Neuronal stem cell (in vitro differentiated cells): ENCODE data around the gene C16orf46.

Experiments
- DNase-seq: peaks from one replicate; pipeline ENCODE4 v3.0.0-alpha.2; 2013; ENCODE audit warnings: low spot score
- H2AFZ ChIP-seq: one replicate; pipeline ENCODE4 v1.6.1; 2013; ENCODE audit warnings: mild to moderate bottlenecking, low read length, inconsistent platforms
- H2AK5ac ChIP-seq: 2 replicates; pipeline ENCODE4 v1.6.1; 2013; ENCODE audit warnings: low read depth, mild to moderate bottlenecking, inconsistent platforms, low read length, moderate library complexity, mixed read lengths
- H2BK120ac ChIP-seq: 2 replicates; pipeline ENCODE4 v1.6.1; 2013; ENCODE audit warnings: low read depth, mild to moderate bottlenecking, inconsistent platforms, low read length, moderate library complexity, mixed read lengths
- H2BK12ac ChIP-seq: one replicate; pipeline ENCODE4 v1.6.1; 2013; ENCODE audit warnings: low read length, inconsistent platforms
- H2BK15ac ChIP-seq: 2 replicates; pipeline ENCODE4 v1.6.1; 2013; ENCODE audit warnings: mild to moderate bottlenecking, low read length, inconsistent platforms, mixed read lengths
- H2BK5ac ChIP-seq: one replicate; pipeline ENCODE4 v1.6.1; 2013; ENCODE audit warnings: inconsistent platforms, mild to moderate bottlenecking, low read length, moderate library complexity
- H3K14ac ChIP-seq: one replicate; pipeline ENCODE4 v1.6.1; 2013; ENCODE audit warnings: low read length, inconsistent platforms
- H3K18ac ChIP-seq: 2 replicates; pipeline ENCODE4 v1.6.1; 2013; ENCODE audit warnings: low read length, inconsistent platforms
- H3K23ac ChIP-seq: 2 replicates; pipeline ENCODE4 v1.6.1; 2013; ENCODE audit warnings: low read depth, mild to moderate bottlenecking, mixed read lengths, low read length, inconsistent platforms; ENCODE audit not compliant: poor library complexity
- H3K27ac ChIP-seq: replicated peaks from 3 replicates; pipeline ENCODE4 v1.5.1; 2013; ENCODE audit warnings: low read length, inconsistent platforms
- H3K27me3 ChIP-seq, 3 experiments: 2 replicates each; pipeline ENCODE4 v1.6.1; 2013; ENCODE audit warnings: low read length in 3 of 3, mild to moderate bottlenecking in 2 of 3, inconsistent platforms in 1 of 3, low read depth in 1 of 3, mixed read lengths in 1 of 3, moderate library complexity in 1 of 3; ENCODE audit not compliant: control insufficient read depth in 3 of 3, insufficient read depth in 3 of 3
- H3K36me3 ChIP-seq, 2 donors: replicated peaks in 1 of 2; 2 replicates each; pipeline ENCODE4 v1.6.1; 2013; ENCODE audit warnings: low read length in 2 of 2; ENCODE audit not compliant: control insufficient read depth in 2 of 2, insufficient read depth in 2 of 2
- H3K4ac ChIP-seq: 2 replicates; pipeline ENCODE4 v1.6.1; 2013; ENCODE audit warnings: inconsistent platforms, mild to moderate bottlenecking, low read length, moderate library complexity
- H3K4me1 ChIP-seq, 2 donors: 1 replicate in 1 of 2; 2 replicates in 1 of 2; pipeline ENCODE4 v1.6.1; 2013; ENCODE audit warnings: low read length in 2 of 2, low read depth in 1 of 2; ENCODE audit not compliant: control insufficient read depth in 2 of 2, insufficient read depth in 1 of 2
- H3K4me2 ChIP-seq: one replicate; pipeline ENCODE4 v1.6.1; 2013; ENCODE audit warnings: mild to moderate bottlenecking, low read length, inconsistent platforms; ENCODE audit not compliant: insufficient read depth, poor library complexity, severe bottlenecking
- H3K4me3 ChIP-seq, 2 donors: 2 replicates each; pipeline ENCODE4 v1.5.1; 2013; ENCODE audit warnings: low read length in 2 of 2, mild to moderate bottlenecking in 2 of 2, inconsistent platforms in 1 of 2, moderate library complexity in 1 of 2
- H3K79me1 ChIP-seq: one replicate; pipeline ENCODE4 v1.6.1; 2013; ENCODE audit warnings: low read depth, mild to moderate bottlenecking, inconsistent platforms, low read length, moderate library complexity
- H3K9ac ChIP-seq: one replicate; pipeline ENCODE4 v1.6.1; 2013; ENCODE audit warnings: mild to moderate bottlenecking, low read depth, low read length, inconsistent platforms; ENCODE audit not compliant: poor library complexity
- H3K9me3 ChIP-seq, 2 donors: replicated peaks in 1 of 2; 2 replicates each; pipeline versions ENCODE3 to v1.6.1; 2013; ENCODE audit warnings: low read length in 2 of 2, mild to moderate bottlenecking in 2 of 2, inconsistent platforms in 1 of 2, low read depth in 1 of 2, mixed read lengths in 1 of 2, moderate library complexity in 1 of 2; ENCODE audit not compliant: control insufficient read depth in 2 of 2, insufficient read depth in 1 of 2
- H4K8ac ChIP-seq: one replicate; pipeline ENCODE4 v1.6.1; 2013; ENCODE audit warnings: low read depth, mild to moderate bottlenecking, inconsistent platforms, low read length, moderate library complexity
- H4K91ac ChIP-seq: one replicate; pipeline ENCODE4 v1.6.1; 2013; ENCODE audit warnings: low read length, low read depth, mild to moderate bottlenecking, inconsistent platforms; ENCODE audit not compliant: poor library complexity
- WGBS, 2 donors: extraction: QIAGEN DNeasy Blood & Tissue Kit; methylation state at CpG; one replicate each; pipeline ENCODE4 v1.1.7; 2013; ENCODE audit warnings: missing lambda C conversion rate in 2 of 2, mixed read lengths in 1 of 2; ENCODE audit not compliant: insufficient read length in 2 of 2, insufficient replicate concordance in 1 of 2; ENCODE audit errors: extremely low coverage in 2 of 2; 5-methylcytosine and 5-hydroxymethylcytosine counted together

Gene C16orf46

DNA sequence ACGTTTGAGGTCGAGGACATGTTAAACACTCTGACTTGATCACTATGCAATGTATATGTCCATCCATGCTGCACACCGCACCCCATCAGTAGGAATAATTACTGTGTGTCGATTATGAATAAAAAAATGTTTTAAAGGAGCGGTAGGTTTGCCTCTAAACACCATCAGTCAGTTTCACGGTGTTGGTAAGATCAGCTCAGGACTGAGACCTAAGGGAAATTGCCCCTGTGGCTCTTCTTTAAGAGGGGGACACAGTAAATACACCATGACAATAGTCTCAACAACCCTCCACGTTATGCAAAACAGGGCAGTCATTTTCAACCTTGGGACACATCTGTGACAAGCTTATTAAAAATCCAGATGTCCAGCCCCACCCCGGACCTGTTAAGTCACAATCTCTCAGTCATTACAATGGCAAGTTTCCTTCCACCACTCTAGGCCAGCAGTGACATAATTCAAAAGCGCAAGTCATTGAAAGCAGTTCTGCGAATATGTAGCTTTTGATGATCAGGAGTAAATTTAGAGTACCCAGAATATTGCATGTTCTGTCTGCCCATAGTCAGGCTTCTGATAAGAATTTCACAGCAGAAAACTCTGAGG, 40.2 kb downstream of the C16orf46 start:
- Histone ChIP-seq H3K4me1 (peaks cover 5 to 17% of the 10 kb centered on the region in 2 donors), H3K27ac (no peak overlapping the region)
- no CpG with 5 or more reads among the region's 10 CpGs for WGBS, 2 donors

GRCh38 chr16:81035975-81036750, 40.9 kb downstream of the C16orf46 start:
- Histone ChIP-seq H3K4me2 (peak overlapping the region; percentile 68), H4K91ac (no peak overlapping the region), H3K27ac (peak overlapping the region; percentile 40), H2BK12ac (no peak overlapping the region), H3K27me3 (no peaks in the 10 kb centered on the region), H3K4me3 (peak overlapping the region; percentile 89 to 100), H2BK5ac (no peak overlapping the region), H2BK15ac (no peak overlapping the region), H2BK120ac (no peak overlapping the region), H3K14ac (peak overlapping the region; percentile 92), H4K8ac (no peak overlapping the region), H3K4me1 (peaks cover 5 to 11% of the 10 kb centered on the region in 2 donors), H3K18ac (peak overlapping the region; percentile 97), H3K23ac (peak overlapping the region; percentile 69), H2AK5ac (no peak overlapping the region), H3K9ac (peak overlapping the region; percentile 97), H3K4ac (no peak overlapping the region), H2AFZ (peak overlapping the region; percentile 88), H3K9me3 (no peaks in the 10 kb centered on the region), H3K79me1 (no peaks in the 10 kb centered on the region), H3K36me3 (peaks cover 2 to 38% of the 10 kb centered on the region in 2 donors)
- DNase-seq = peak; percentile 17
- WGBS, 2 donors = no CpG with 5 or more reads among the region's 80 CpGs

More for the DNA sequence above, 40.2 kb downstream of the C16orf46 start:
- H4K91ac ChIP-seq = no peak overlapping the region
- no peaks in the 10 kb centered on the region for H3K79me1 ChIP-seq
- H2BK120ac ChIP-seq = no peak overlapping the region
- no peak overlapping the region for H2AK5ac ChIP-seq
- no peak overlapping the region for H2AFZ ChIP-seq
- H3K27me3 ChIP-seq = no peaks in the 10 kb centered on the region
- H3K4me3 ChIP-seq = peak overlapping the region; percentile 89 to 100
- no peak overlapping the region for H2BK5ac ChIP-seq
- H3K4ac ChIP-seq = no peak overlapping the region
- H3K9ac ChIP-seq = peak overlapping the region; percentile 80
- no peak overlapping the region for H4K8ac ChIP-seq
- no peak for DNase-seq
- H3K23ac ChIP-seq = no peak overlapping the region
- H2BK12ac ChIP-seq = no peak overlapping the region
- no peak overlapping the region for H3K14ac ChIP-seq
- no peaks in the 10 kb centered on the region for H3K9me3 ChIP-seq
- peaks cover 6 to 45% of the 10 kb centered on the region in 2 donors for H3K36me3 ChIP-seq
- no peak overlapping the region for H3K18ac ChIP-seq
- peak overlapping the region; percentile 68 for H3K4me2 ChIP-seq
- H2BK15ac ChIP-seq = no peak overlapping the region

DNA sequence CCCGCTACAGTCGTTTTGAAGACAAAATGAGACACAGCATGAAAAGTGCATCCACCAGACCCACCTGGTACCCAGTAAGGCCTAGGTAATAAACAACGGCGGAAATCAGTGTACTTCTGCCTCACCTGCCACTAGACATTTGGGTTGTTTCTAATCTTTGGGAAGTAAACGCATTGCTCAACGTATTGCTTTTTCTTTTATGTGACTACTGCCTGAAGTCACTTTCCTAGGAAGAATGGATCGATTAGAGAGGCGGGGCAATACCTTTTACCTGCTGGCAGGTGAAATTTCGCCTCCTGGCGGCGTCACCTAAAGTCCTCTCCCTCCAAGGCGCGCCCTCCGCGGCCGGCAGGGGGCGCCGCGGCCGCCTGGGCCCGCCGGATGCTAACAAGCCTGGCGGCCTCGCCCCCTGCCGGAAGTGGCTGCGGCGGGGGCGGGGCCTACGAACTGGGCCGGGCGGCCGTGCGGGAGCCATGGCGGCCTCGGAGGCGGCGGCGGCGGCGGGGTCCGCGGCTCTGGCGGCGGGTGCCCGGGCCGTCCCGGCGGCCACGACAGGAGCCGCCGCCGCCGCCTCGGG, 41.6 kb downstream of the C16orf46 start, which contains the start of gene ATMIN:
TSS of gene ATMIN (plus strand) at position 445 of the 577 bp plus-strand sequence. CDS start at position 474, 29 bp downstream.
- peak within 1 kb of the TSS; percentile 97 for H3K9ac ChIP-seq
- no peak within 1 kb of the TSS for H2BK5ac ChIP-seq
- H4K91ac ChIP-seq = no peak within 1 kb of the TSS
- peak within 1 kb of the TSS; percentile 68 for H3K4me2 ChIP-seq
- H3K79me1 ChIP-seq = no peaks in the 10 kb centered on the region
- H3K4ac ChIP-seq = no peak within 1 kb of the TSS
- no CpG with 5 or more reads among the region's 54 CpGs for WGBS, 2 donors
- peak within 1 kb of the TSS; percentile 40 for H3K27ac ChIP-seq
- no peak within 1 kb of the TSS for H2BK120ac ChIP-seq
- H3K14ac ChIP-seq = peak within 1 kb of the TSS; percentile 92
- no peak within 1 kb of the TSS for H2BK15ac ChIP-seq
- H3K4me3 ChIP-seq = peak within 1 kb of the TSS; percentile 89 to 100
- no peak within 1 kb of the TSS for H4K8ac ChIP-seq
- H2AFZ ChIP-seq = peak within 1 kb of the TSS; percentile 88
- H3K4me1 ChIP-seq = peaks cover 5 to 9% of the 10 kb centered on the region in 2 donors
- H2BK12ac ChIP-seq = no peak within 1 kb of the TSS
- H2AK5ac ChIP-seq = no peak within 1 kb of the TSS
- no peaks in the 10 kb centered on the region for H3K9me3 ChIP-seq
- DNase-seq = peak; percentile 89
- peak within 1 kb of the TSS; percentile 97 for H3K18ac ChIP-seq
- H3K27me3 ChIP-seq = no peaks in the 10 kb centered on the region
- peaks cover 2 to 31% of the 10 kb centered on the region in 2 donors for H3K36me3 ChIP-seq
- peak within 1 kb of the TSS; percentile 69 for H3K23ac ChIP-seq
